Muscle of arm (tissue), 12 donors: ENCODE results near the gene CDHR1. TPM values are rescaled to one million over a fixed set of nuclear protein-coding genes. Genes with fewer than 3 reads are reported as not detected.

Experiments used
- DNase-seq: peaks from one replicate; pipeline ENCODE4 v3.0.0-alpha.2; 2013
- polyA plus RNA-seq, 12 donors: library from polyadenylated mRNA; unstranded; fragments of 120-200 nt; gene quantifications; one replicate each; pipeline ENCODE4 v1.2.1, GENCODE V29; 2013; ENCODE audit not compliant: insufficient read length in 12 of 12

Gene CDHR1
- polyA plus RNA-seq, 12 donors, result 0.53 to 1.6 (median 0.85) TPM; not detected in 2

GRCh38 chr10:84200537-84201243 is 6.4 kb downstream of the CDHR1 start:
- no peak for DNase-seq

- DNase-seq, result no peak
Observed at GRCh38 chr10:84201244-84201606, 6.9 kb downstream of the CDHR1 start.

- no peak for DNase-seq
Observed at GRCh38 chr10:84201682-84202081, 7.3 kb downstream of the CDHR1 start.

- DNase-seq, result no peak
Observed at GRCh38 chr10:84202349-84202748, 8.0 kb downstream of the CDHR1 start.

GRCh38 chr10:84204122-84204521 is 9.8 kb downstream of the CDHR1 start:
- no peak for DNase-seq

GRCh38 chr10:84204610-84205009 is 10.3 kb downstream of the CDHR1 start:
- DNase-seq, result no peak

- DNase-seq, result no peak
Observed at GRCh38 chr10:84205049-84205852, 10.9 kb downstream of the CDHR1 start.

GRCh38 chr10:84205853-84206525 is 11.7 kb downstream of the CDHR1 start:
- DNase-seq, result no peak

GRCh38 chr10:84208023-84208422 is 13.7 kb downstream of the CDHR1 start:
- no peak for DNase-seq

GRCh38 chr10:84211566-84211965 is 17.2 kb downstream of the CDHR1 start:
- no peak for DNase-seq

GRCh38 chr10:84212014-84212413 is 17.7 kb downstream of the CDHR1 start:
- no peak for DNase-seq

- DNase-seq, result no peak
Observed at GRCh38 chr10:84213076-84213475, 18.7 kb downstream of the CDHR1 start.

- DNase-seq, result no peak
Observed at GRCh38 chr10:84214046-84214572, 19.8 kb downstream of the CDHR1 start.

- no peak for DNase-seq
Observed at GRCh38 chr10:84214612-84215235, 20.4 kb downstream of the CDHR1 start.

GRCh38 chr10:84216834-84217233 is 22.5 kb downstream of the CDHR1 start:
- DNase-seq, result no peak

- no peak for DNase-seq
Observed at GRCh38 chr10:84217746-84218145, 23.4 kb downstream of the CDHR1 start.

- no peak for DNase-seq
Observed at GRCh38 chr10:84221916-84222315, 27.6 kb downstream of the CDHR1 start.

- DNase-seq, result peak; percentile 19
Observed at GRCh38 chr10:84224411-84225028, 30.2 kb downstream of the CDHR1 start.

- no peak for DNase-seq
Observed at GRCh38 chr10:84225427-84226173, 31.3 kb downstream of the CDHR1 start, which contains the start of gene LRIT2. Gene LRIT2, minus strand, starts transcription at chr10:84225544. Its CDS starts 24 bp downstream, at chr10:84225520.

GRCh38 chr10:84226616-84227015 is 32.3 kb downstream of the CDHR1 start:
- DNase-seq, result no peak

- DNase-seq, result no peak
Observed at GRCh38 chr10:84227810-84228209, 33.5 kb downstream of the CDHR1 start.
